ENCODE data around the gene SUGP1.

- TF ChIP-seq CTCF (IDR thresholded peaks at IDR 0.05) (no peak), POLR2A (IDR thresholded peaks at IDR 0.05) (no peak)
Observed at GRCh38 chr19:19354007-19354406, 33.7 kb upstream of the SUGP1 start.
